Effector memory CD4-positive, alpha-beta T cell (primary cell): ENCODE data around the gene COL25A1.

ENCODE experiments used
- DNase-seq, 3 donors: peaks; one replicate each; pipeline ENCODE4 v3.0.0-alpha.2; 2020
- H3K27ac ChIP-seq: 2 replicates; pipeline ENCODE4 v1.7.0; 2013; ENCODE audit warnings: mild to moderate bottlenecking, low read length, moderate library complexity; ENCODE audit not compliant: insufficient read depth, poor library complexity, severe bottlenecking
- H3K27me3 ChIP-seq: replicated peaks from 2 replicates; pipeline ENCODE4 v1.7.0; 2013; ENCODE audit warnings: mild to moderate bottlenecking, low read length; ENCODE audit not compliant: insufficient read depth, control insufficient read depth, poor library complexity, severe bottlenecking
- H3K36me3 ChIP-seq: 2 replicates; pipeline ENCODE4 v1.7.0; 2013; ENCODE audit warnings: mild to moderate bottlenecking, low read length, moderate library complexity; ENCODE audit not compliant: control insufficient read depth, insufficient read depth
- H3K4me1 ChIP-seq: 2 replicates; pipeline ENCODE4 v1.7.0; 2013; ENCODE audit warnings: low read length, mild to moderate bottlenecking; ENCODE audit not compliant: control insufficient read depth, insufficient read depth, poor library complexity, severe bottlenecking
- H3K4me3 ChIP-seq: 2 replicates; pipeline ENCODE4 v1.7.0; 2013; ENCODE audit warnings: low read length, low read depth, mild to moderate bottlenecking; ENCODE audit not compliant: insufficient read depth, poor library complexity, severe bottlenecking
- H3K9me3 ChIP-seq: 2 replicates; pipeline ENCODE4 v1.7.0; 2013; ENCODE audit warnings: mild to moderate bottlenecking, low read length, moderate library complexity; ENCODE audit not compliant: control insufficient read depth

The COL25A1 gene

GRCh38 chr4:108852691-108853090 lies 449.8 kb downstream of the COL25A1 start:
- no peak for DNase-seq
- Histone ChIP-seq H3K4me1 (peaks cover 2% of the 10 kb centered on the region), H3K4me3 (no peak overlapping the region), H3K27ac (no peak overlapping the region), H3K36me3 (no peaks in the 10 kb centered on the region), H3K9me3 (no peaks in the 10 kb centered on the region), H3K27me3 (no peaks in the 10 kb centered on the region)

- no peaks in the 10 kb centered on the region for H3K9me3 ChIP-seq
- no peaks in the 10 kb centered on the region for H3K36me3 ChIP-seq
- DNase-seq: no peak
- no peak overlapping the region for H3K27ac ChIP-seq
- peaks cover 2% of the 10 kb centered on the region for H3K4me1 ChIP-seq
- H3K27me3 ChIP-seq: no peaks in the 10 kb centered on the region
- no peak overlapping the region for H3K4me3 ChIP-seq
Measured at GRCh38 chr4:108851366-108851765, 451.1 kb downstream of the COL25A1 start.

DNA sequence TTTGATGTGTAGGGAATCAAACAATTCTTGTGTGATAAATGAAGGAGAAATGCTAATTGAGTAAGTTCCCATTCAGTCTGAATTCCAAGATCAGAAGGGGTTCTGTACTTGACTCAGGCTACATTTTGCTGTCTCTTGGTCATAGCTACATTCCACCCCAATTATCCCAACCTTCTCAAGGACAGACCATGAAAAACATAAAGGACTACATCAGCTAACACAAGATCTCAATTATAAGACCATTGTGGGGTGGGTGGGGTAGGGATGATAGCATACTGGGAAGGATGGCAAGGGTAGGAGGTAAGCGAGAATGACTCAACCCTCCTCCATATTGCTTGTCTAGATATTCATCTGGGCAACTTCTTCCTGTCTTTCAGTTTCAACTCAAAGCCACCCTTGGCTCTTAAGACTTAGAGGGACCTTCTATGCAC lies 452.2 kb downstream of the COL25A1 start:
- peaks cover 2% of the 10 kb centered on the region for H3K4me1 ChIP-seq
- no peak for DNase-seq
- H3K4me3 ChIP-seq: no peak overlapping the region
- H3K27me3 ChIP-seq: no peaks in the 10 kb centered on the region
- no peaks in the 10 kb centered on the region for H3K36me3 ChIP-seq
- no peaks in the 10 kb centered on the region for H3K9me3 ChIP-seq
- H3K27ac ChIP-seq: no peak overlapping the region

DNA sequence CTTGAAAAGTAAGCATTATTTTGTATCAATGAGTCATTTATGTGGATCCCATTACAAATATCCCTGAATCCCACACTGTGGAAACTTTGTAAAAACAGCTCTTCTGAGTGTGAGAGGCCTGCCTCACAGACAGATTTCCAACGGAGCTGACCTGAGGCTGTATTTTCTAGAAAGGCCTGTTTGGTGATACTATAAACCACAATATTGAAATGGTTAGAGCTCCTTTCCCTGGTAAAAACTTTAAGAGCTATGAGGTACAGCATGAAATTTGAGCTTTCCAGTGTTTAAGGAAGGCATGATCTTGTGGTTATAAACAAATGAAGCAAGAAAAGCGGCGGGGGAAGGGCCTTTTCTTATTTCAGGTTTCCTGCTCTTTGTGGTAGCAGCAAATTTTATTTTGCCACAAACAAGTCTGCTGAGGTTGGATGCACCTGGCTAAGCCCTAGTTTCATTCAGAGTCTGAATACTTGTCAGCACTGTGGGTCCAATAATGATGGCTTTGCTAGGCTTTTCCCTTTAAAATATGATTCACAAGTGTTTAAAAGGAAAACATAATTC lies 452.8 kb downstream of the COL25A1 start:
- no peak overlapping the region for H3K27ac ChIP-seq
- peaks cover 2% of the 10 kb centered on the region for H3K4me1 ChIP-seq
- no peak overlapping the region for H3K4me3 ChIP-seq
- H3K27me3 ChIP-seq: no peaks in the 10 kb centered on the region
- no peaks in the 10 kb centered on the region for H3K36me3 ChIP-seq
- DNase-seq: no peak
- no peaks in the 10 kb centered on the region for H3K9me3 ChIP-seq

- H3K9me3 ChIP-seq: no peaks in the 10 kb centered on the region
- no peaks in the 10 kb centered on the region for H3K4me1 ChIP-seq
- no peak overlapping the region for H3K27ac ChIP-seq
- no peak overlapping the region for H3K4me3 ChIP-seq
- DNase-seq: no peak
- H3K27me3 ChIP-seq: no peaks in the 10 kb centered on the region
- no peaks in the 10 kb centered on the region for H3K36me3 ChIP-seq
Measured at GRCh38 chr4:108846568-108846967, 455.9 kb downstream of the COL25A1 start.

- H3K9me3 ChIP-seq: no peaks in the 10 kb centered on the region
- H3K27ac ChIP-seq: no peak overlapping the region
- no peaks in the 10 kb centered on the region for H3K36me3 ChIP-seq
- no peaks in the 10 kb centered on the region for H3K27me3 ChIP-seq
- DNase-seq: no peak
- no peaks in the 10 kb centered on the region for H3K4me1 ChIP-seq
- H3K4me3 ChIP-seq: no peak overlapping the region
Measured at GRCh38 chr4:108840426-108840975, 462.0 kb downstream of the COL25A1 start.

GRCh38 chr4:108839333-108839732 lies 463.1 kb downstream of the COL25A1 start:
- Histone ChIP-seq H3K4me3 (no peak overlapping the region), H3K9me3 (no peaks in the 10 kb centered on the region), H3K4me1 (no peaks in the 10 kb centered on the region), H3K36me3 (no peaks in the 10 kb centered on the region), H3K27ac (no peak overlapping the region), H3K27me3 (no peaks in the 10 kb centered on the region)
- DNase-seq: no peak

GRCh38 chr4:108838451-108838850 lies 464.0 kb downstream of the COL25A1 start:
- Histone ChIP-seq H3K27ac (no peak overlapping the region), H3K27me3 (no peaks in the 10 kb centered on the region), H3K4me3 (no peak overlapping the region), H3K36me3 (no peaks in the 10 kb centered on the region), H3K4me1 (no peaks in the 10 kb centered on the region), H3K9me3 (no peaks in the 10 kb centered on the region)
- DNase-seq: no peak

DNA sequence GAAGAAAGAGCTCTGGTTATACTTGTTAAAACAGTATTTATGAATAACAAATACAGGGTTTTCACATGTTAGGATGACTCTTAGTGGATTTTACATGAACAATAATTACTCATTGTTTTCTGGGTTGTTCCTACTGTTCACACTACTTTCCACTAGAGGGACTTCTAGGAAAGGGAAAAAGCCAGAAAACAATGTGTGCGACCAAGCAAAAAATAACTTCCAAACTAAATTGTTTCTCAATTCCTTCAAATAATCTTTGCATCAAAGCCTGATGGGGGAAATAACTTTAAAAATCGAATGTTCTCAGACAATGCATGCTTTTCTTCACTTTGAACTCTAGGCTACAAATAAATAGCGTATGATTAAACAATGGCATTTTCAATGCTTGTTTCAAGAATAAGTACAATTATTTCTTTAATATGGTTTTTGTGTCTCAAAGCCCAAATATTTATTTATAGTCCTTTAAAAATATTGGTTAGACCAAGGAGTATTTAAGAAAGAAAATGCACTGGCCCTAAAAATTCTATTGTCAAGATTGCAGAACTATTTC lies 467.5 kb downstream of the COL25A1 start:
- H3K36me3 ChIP-seq: no peaks in the 10 kb centered on the region

DNA sequence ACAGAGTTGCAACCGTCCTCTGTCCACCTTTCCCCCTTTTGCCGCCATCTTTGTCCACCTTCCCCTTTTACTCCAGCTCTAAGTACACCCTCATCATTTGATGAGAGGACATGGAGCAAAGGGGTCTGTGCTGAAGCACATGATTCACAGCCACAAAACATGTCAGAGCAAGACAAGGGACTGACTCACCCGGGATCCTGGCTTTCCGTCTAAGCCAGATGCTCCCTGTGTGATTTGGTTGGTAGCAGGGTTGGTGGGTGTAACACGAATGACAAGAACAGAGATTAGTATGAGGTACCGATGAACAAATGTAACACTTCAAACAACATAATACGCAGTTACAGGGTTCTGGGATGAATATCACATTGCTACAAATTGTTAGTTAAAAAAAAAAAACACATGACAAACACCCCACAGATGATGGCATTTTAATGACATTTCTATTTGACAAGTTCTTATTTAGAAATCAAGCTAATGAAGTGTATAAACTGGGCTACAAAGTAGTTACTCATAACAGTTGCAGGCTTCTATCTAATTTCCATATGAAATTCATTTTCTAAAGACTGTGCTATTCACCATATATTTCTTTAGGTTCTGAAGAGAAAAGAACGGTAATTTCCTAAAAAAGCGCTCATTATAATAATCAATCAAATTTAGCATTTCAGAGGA lies 468.2 kb downstream of the COL25A1 start:
- no peaks in the 10 kb centered on the region for H3K9me3 ChIP-seq

More for the DNA sequence above, 467.5 kb downstream of the COL25A1 start:
- Histone ChIP-seq H3K27ac (no peak overlapping the region), H3K27me3 (no peaks in the 10 kb centered on the region), H3K4me1 (no peaks in the 10 kb centered on the region), H3K9me3 (no peaks in the 10 kb centered on the region), H3K4me3 (no peak overlapping the region)
- DNase-seq: no peak

More for the DNA sequence above, 468.2 kb downstream of the COL25A1 start:
- no peak overlapping the region for H3K27ac ChIP-seq
- no peak for DNase-seq
- no peaks in the 10 kb centered on the region for H3K4me1 ChIP-seq
- no peak overlapping the region for H3K4me3 ChIP-seq
- H3K27me3 ChIP-seq: no peaks in the 10 kb centered on the region
- no peaks in the 10 kb centered on the region for H3K36me3 ChIP-seq
